Upper lobe of left lung (tissue), 4 donors: ENCODE measurements around the gene GPR137B.

ENCODE experiments used
- POLR2A ChIP-seq, 4 donors: fragments of 450-650 bp; IDR thresholded peaks; one replicate each; pipeline ENCODE4 v1.5.1; 2016 to 2017; ENCODE audit warnings: antibody characterized with exemption in 4 of 4, mild to moderate bottlenecking in 2 of 4
- TF ChIP-seq, protein P1 (sequence below), 6 experiments: fragments of 450-650 bp in 4 of 6; fragments of 200-600 bp in 2 of 6; sonication (generic) in 2 of 6; IDR thresholded peaks; one replicate each; pipeline ENCODE4 v1.5.1; 2016 to 2019; ENCODE audit warnings: antibody characterized with exemption in 6 of 6

DNA sequence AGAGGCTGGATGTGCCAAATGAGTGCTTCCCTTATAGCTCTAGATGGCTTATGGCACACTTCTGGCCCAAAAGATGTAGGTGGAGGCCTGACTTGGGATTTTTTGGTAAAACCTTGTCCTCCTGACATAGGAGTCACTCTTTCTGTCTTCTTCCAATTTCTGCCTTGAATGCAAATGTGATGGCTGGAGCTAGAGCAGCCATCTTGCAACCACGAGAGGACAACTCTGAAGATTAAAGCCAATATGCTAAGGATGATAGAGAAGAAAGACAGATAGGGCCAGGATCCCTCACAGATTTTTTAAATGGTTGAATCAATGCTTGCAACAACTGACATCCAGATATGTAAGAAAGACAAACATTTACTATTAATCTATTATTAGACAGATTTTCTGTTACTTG, 8.5 kb upstream of the GPR137B start:
- TF ChIP-seq, protein P1, sequence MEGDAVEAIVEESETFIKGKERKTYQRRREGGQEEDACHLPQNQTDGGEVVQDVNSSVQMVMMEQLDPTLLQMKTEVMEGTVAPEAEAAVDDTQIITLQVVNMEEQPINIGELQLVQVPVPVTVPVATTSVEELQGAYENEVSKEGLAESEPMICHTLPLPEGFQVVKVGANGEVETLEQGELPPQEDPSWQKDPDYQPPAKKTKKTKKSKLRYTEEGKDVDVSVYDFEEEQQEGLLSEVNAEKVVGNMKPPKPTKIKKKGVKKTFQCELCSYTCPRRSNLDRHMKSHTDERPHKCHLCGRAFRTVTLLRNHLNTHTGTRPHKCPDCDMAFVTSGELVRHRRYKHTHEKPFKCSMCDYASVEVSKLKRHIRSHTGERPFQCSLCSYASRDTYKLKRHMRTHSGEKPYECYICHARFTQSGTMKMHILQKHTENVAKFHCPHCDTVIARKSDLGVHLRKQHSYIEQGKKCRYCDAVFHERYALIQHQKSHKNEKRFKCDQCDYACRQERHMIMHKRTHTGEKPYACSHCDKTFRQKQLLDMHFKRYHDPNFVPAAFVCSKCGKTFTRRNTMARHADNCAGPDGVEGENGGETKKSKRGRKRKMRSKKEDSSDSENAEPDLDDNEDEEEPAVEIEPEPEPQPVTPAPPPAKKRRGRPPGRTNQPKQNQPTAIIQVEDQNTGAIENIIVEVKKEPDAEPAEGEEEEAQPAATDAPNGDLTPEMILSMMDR (IDR thresholded peaks at IDR 0.05) = no peak
- TF ChIP-seq POLR2A (IDR thresholded peaks at IDR 0.05) = no peak
